Psoas muscle (tissue), 8 donors: ENCODE results near the gene TMEM255B. TPM values are rescaled to one million over a fixed set of nuclear protein-coding genes. Genes with fewer than 3 reads are reported as not detected.
A peak's percentile ranks its signal among the peaks of the same experiment; 100 is the strongest.

Experiments
- ATAC-seq, 4 donors: fragments of 200-7000 bp; cut with Tn5 transposase; one replicate each; pipeline ENCODE4 v1.9.1; 2020; ENCODE audit warnings: moderate library complexity in 3 of 4, mild to moderate bottlenecking in 2 of 4
- DNase-seq, 2 donors: peaks; one replicate each; pipeline ENCODE4 v3.0.0-alpha.2; 2020
- H3K27ac ChIP-seq: fragments of 200-600 bp; one replicate; pipeline ENCODE4 v1.8.0; 2022
- H3K27me3 ChIP-seq, 3 donors: fragments of 200-600 bp in 1 of 3; one replicate each; pipeline versions ENCODE4 v1.6.1 to v1.8.0; 2013 to 2022; ENCODE audit warnings: low read length in 2 of 3, mild to moderate bottlenecking in 2 of 3, moderate library complexity in 1 of 3; ENCODE audit not compliant: insufficient read depth in 3 of 3
- H3K36me3 ChIP-seq, 2 donors: fragments of 200-600 bp in 1 of 2; one replicate each; pipeline versions ENCODE4 v1.6.1 to v1.8.0; 2013 to 2022; ENCODE audit warnings: low read depth in 1 of 2, mild to moderate bottlenecking in 1 of 2, moderate library complexity in 1 of 2; ENCODE audit not compliant: insufficient read depth in 1 of 2
- H3K4me1 ChIP-seq: fragments of 200-600 bp; one replicate; pipeline ENCODE4 v1.8.0; 2022
- H3K4me3 ChIP-seq: fragments of 200-600 bp; one replicate; pipeline ENCODE4 v1.8.0; 2022; ENCODE audit warnings: mild to moderate bottlenecking
- H3K9me3 ChIP-seq: fragments of 200-600 bp; one replicate; pipeline ENCODE4 v1.8.0; 2022
- WGBS, 3 donors: extraction: QIAGEN DNeasy Blood & Tissue Kit; methylation state at CpG; one replicate each; pipeline versions ENCODE4 v1.1.6 to v1.1.7; 2013; 5-methylcytosine and 5-hydroxymethylcytosine counted together
- intact Hi-C, 2 donors: fragments of 100-400 bp; cut with DNase I; formaldehyde crosslinking; loops; one replicate each; pipeline versions ENCODE4 v1.11.0 to v1.14.2; 2022
- polyA plus RNA-seq, 3 donors: library from polyadenylated mRNA; stranded (reverse); fragments of 200-250 nt; gene quantifications; one replicate each; pipeline ENCODE4 v1.2.3, GENCODE V29; 2013
- total RNA-seq, 4 donors: library from RNA; stranded (reverse); fragmentation: NEBNext Ultra II Directional in 2 of 4; extraction: Animal tissue kit (Norgen Biotek cat#: 25700) in 2 of 4; gene quantifications; one replicate each; pipeline versions ENCODE4 v1.2.1 to v1.2.4, GENCODE V29; 2021 to 2023
- TF ChIP-seq, protein P1 (sequence below): fragments of 200-600 bp; IDR thresholded peaks from one replicate; pipeline ENCODE4 v1.8.0; 2022; ENCODE audit warnings: antibody characterized with exemption
- donor health status: healthy with polysubstance abuse.
- donor health status: DM: no; HTN: no; CAD: no; lungs with moderate emphysema.
- donor health status: Bipolar disorder and iron deficiency.
- donor health status: healthy.
- donor health status: DM: yes; HTN: yes; CAD: no.
- donor health status: DM: no; HTN: no; CAD: no.
- donor health status: DM: no; HTN: no; CAD: no.
- donor health status: DM: yes; HTN: yes; CAD: no.

The TMEM255B gene
- total and polyA plus RNA-seq, 7 donors: 0.45 to 5.1 (median 2.1) TPM

DNA sequence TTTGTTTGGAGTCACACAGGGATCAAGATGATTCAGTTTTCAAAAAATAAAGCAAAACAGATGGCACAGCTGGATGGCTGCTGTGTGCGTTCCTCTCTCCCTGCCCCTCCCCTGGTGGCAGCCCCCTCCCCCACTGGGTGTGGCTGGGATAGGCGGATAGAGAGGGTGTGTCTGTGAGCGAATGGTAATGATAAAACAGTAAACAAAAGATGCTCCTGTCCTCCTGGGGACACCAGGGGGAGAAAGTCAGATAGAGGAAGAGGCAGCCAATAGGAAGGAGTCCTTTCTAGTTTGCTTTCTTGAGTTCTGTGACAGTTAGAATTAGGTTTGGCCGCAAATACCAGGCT is 6.5 kb downstream of the TMEM255B start:
- H3K36me3 ChIP-seq: no peaks in the 10 kb centered on the region
- H3K4me3 ChIP-seq: no peak overlapping the region
- no peaks in the 10 kb centered on the region for H3K4me1 ChIP-seq
- no peak for DNase-seq
- no peaks in the 10 kb centered on the region for H3K9me3 ChIP-seq
- WGBS, 3 donors: 55 to 57% (median 56%) methylated on average over 4 of the region's 4 CpGs
- TF ChIP-seq, protein P1, sequence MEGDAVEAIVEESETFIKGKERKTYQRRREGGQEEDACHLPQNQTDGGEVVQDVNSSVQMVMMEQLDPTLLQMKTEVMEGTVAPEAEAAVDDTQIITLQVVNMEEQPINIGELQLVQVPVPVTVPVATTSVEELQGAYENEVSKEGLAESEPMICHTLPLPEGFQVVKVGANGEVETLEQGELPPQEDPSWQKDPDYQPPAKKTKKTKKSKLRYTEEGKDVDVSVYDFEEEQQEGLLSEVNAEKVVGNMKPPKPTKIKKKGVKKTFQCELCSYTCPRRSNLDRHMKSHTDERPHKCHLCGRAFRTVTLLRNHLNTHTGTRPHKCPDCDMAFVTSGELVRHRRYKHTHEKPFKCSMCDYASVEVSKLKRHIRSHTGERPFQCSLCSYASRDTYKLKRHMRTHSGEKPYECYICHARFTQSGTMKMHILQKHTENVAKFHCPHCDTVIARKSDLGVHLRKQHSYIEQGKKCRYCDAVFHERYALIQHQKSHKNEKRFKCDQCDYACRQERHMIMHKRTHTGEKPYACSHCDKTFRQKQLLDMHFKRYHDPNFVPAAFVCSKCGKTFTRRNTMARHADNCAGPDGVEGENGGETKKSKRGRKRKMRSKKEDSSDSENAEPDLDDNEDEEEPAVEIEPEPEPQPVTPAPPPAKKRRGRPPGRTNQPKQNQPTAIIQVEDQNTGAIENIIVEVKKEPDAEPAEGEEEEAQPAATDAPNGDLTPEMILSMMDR: no peak
- no peak overlapping the region for H3K27ac ChIP-seq
- intact Hi-C loops: no loop called here
- H3K27me3 ChIP-seq: peaks cover 0 to 18% (median 7%) of the 10 kb centered on the region in 3 donors
- no peak for ATAC-seq

DNA sequence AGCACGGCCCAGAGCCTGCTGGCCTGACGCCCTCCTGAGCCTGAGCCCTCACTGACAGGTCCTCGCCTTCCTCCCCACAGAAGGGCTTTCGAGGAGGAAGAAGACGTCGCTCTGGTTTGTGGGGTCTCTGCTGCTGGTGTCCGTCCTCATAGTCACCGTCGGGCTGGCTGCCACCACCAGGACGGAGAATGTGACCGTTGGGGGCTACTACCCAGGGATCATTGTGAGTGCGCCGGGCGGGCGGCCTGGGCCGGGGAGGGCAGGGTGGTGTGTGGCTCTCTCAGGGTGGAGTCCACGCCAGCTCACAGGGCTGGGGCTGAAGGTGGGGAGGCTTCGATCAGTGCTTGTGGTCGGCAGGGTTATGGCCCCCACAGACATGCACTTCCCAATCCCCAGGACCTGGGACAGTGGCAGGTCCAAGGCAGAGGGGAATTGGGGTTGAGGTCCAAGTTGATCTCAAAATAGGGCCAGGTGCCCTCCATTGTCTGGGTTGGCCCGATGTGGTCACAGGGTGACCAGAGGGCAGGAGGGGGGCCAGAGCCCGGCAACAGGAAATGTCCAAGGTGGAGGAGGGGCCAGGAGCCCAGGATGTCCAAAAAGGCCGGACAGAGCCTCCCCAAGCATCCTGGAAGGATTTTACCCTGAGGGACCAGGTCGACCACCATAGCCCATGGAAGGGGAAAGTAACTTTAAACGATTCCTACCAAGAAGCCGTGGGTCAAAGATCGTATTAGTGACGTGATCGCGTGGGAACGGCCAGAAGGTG is 7.2 kb downstream of the TMEM255B start:
- DNase-seq (peak in 1 of 2 donors; percentile 43), ATAC-seq (no peak)
- Histone ChIP-seq H3K9me3 (no peaks in the 10 kb centered on the region), H3K36me3 (no peaks in the 10 kb centered on the region), H3K27ac (no peak overlapping the region), H3K4me3 (no peak overlapping the region), H3K4me1 (no peaks in the 10 kb centered on the region), H3K27me3 (peaks cover 0 to 13% (median 2%) of the 10 kb centered on the region in 3 donors)
- 80 to 81% (median 81%) methylated on average over 29 to 30 of the region's 30 CpGs for WGBS, 3 donors
- TF ChIP-seq, protein P1: no peak
- intact Hi-C loops: no loop called here

DNA sequence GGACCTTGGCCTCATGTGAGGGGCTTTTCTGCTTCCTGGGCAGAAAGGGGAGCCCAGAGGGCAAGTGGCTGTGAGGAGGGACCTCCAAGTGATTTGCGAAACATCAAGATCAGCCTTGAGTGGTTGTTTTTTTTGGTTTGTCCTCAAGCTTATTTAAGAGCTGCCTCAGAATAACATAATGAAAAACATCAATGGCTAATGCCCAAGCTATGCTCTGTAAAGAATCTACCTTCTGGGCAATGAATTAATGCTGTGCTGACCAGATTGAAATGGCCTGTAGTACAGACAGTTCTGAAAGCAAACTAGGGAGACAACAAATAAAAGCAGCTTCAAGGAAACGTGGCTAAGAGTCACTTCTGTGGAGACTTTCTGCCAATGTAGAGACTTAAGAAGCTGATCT is 8.3 kb downstream of the TMEM255B start:
- DNase-seq (peak in 1 of 2 donors; percentile 35), ATAC-seq (no peak)
- WGBS, 3 donors: 76 to 87% (median 84%) methylated on average over 2 of the region's 2 CpGs
- intact Hi-C loops: no loop called here
- Histone ChIP-seq H3K9me3 (no peaks in the 10 kb centered on the region), H3K36me3 (no peaks in the 10 kb centered on the region), H3K27me3 (peaks cover 0 to 5% (median 0%) of the 10 kb centered on the region in 3 donors), H3K4me3 (no peak overlapping the region), H3K27ac (no peak overlapping the region), H3K4me1 (no peaks in the 10 kb centered on the region)
- TF ChIP-seq, protein P1: no peak

DNA sequence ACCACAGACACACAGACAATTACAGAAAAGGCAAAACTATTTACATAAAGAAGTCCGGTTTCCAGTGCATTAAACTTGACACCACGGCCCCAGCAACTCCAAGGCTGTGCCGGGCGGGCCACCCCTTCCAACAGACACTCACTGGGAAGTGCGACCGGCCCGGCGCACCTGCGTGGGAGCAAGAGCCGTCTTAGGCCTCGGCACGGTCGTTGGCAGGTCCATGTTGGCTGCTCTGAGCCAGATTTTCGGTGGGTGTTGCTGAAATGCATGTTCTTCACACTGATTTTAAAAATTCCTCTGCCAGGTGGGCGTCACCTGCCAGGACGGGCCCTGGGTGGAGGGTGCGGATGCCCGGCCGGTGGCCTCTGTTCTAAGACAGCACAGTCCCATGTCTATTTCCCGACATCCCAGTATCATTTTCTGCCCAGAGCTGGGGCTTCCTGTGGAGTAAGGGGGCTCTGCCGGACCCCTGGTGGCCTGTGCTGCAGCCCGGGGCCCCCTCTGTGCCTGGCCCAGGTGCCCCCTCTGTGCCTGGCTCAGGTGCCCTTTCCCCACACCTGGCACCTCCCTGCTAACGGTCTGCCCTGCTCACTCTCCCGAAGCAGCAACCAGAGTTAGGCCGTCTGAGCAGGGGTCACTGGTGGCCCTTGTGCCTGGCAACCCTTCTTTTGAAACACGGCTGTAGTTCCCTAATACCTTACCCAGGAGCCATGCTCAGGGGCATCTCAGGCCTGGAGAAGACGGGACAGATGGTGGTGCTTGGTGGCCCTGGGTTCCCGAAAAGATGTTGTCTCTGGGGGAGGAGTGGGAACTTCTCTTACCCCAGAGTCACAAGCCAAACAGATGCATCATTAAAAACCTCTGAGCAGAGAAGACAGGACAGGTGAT is 9.2 kb downstream of the TMEM255B start:
- intact Hi-C loops: no loop called here
- no peaks in the 10 kb centered on the region for H3K36me3 ChIP-seq
- TF ChIP-seq, protein P1: no peak
- H3K27me3 ChIP-seq: peaks cover 0 to 5% (median 0%) of the 10 kb centered on the region in 3 donors
- DNase-seq: peak in 1 of 2 donors; percentile 39
- WGBS, 3 donors: 75 to 80% (median 80%) methylated on average over 28 of the region's 28 CpGs
- H3K9me3 ChIP-seq: no peaks in the 10 kb centered on the region
- H3K27ac ChIP-seq: no peak overlapping the region
- no peak for ATAC-seq
- no peak overlapping the region for H3K4me3 ChIP-seq
- no peaks in the 10 kb centered on the region for H3K4me1 ChIP-seq
